NCI-H82 (cell line): Measurements from ENCODE around the gene TMEM62.

ENCODE experiments used
- DNase-seq: peaks from one replicate; lab custom pipeline; 2025; lab: John Stamatoyannopoulos, UW

The TMEM62 gene

DNA sequence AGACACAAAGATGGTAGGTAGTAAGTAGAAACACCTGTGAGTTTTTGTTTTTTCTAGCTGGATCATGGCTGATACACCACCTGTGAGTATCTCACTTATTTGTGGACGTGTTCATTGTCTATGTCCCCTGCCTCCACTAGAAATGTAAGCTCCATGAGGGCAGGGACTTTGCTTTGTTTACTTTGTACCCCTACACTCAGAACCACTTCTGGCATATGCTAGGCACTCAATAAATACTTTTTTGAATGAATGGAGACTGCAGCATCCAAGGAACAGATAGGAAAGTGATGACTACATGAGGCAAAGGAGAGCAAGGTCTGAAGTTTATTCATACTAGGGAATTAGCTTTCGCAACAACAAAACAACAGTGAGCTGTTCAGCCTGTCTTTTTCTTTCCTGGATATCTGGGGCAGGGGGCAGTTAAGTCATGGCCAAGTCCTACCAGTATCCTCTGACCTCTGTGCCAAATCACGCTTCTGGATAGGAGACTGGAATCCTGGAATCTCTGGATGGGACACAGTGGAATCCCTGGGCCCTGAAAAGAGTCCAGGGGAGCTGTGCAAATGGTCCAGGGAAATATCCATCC, 99.0 kb downstream of the TMEM62 start:
- DNase-seq, result no peak
